ENCODE results near the gene ZNF597.

ZNF597 gene

GRCh38 chr16:3454631-3455147 lies 11.4 kb upstream of the ZNF597 start:
- no peak for DNase-seq (ENCODE audit: low read depth)

GRCh38 chr16:3454093-3454492 lies 10.8 kb upstream of the ZNF597 start:
- no peak for DNase-seq (ENCODE audit: low read depth)

GRCh38 chr16:3444032-3444388 lies 706 bp upstream of the ZNF597 start:
- DNase-seq (ENCODE audit: low read depth): no peak

- DNase-seq (ENCODE audit: low read depth): no peak
Observed at GRCh38 chr16:3439637-3440036, 3.7 kb downstream of the ZNF597 start.

GRCh38 chr16:3434373-3434772 lies 8.9 kb downstream of the ZNF597 start:
- DNase-seq (ENCODE audit: low read depth): no peak

- DNase-seq (ENCODE audit: low read depth): peak; percentile 30
Observed at GRCh38 chr16:3431779-3432219, 11.5 kb downstream of the ZNF597 start.

- DNase-seq (ENCODE audit: low read depth): no peak
Observed at GRCh38 chr16:3413730-3414379, 29.4 kb downstream of the ZNF597 start.

- DNase-seq (ENCODE audit: low read depth): no peak
Observed at GRCh38 chr16:3408561-3409197, 34.6 kb downstream of the ZNF597 start.

GRCh38 chr16:3401719-3402397 lies 41.4 kb downstream of the ZNF597 start:
- no peak for DNase-seq (ENCODE audit: low read depth)

GRCh38 chr16:3400779-3401688 lies 42.3 kb downstream of the ZNF597 start, which contains the start of the genes ZNF174 and ZSCAN32:
ZNF174 (plus strand) TSS chr16:3401215; CDS start chr16:3402005, 790 bp downstream.
ZSCAN32 (minus strand) TSS chr16:3401004; CDS start chr16:3397557, 3,447 bp downstream.
- DNase-seq (ENCODE audit: low read depth): peak; percentile 97

GRCh38 chr16:3400446-3400778 lies 42.9 kb downstream of the ZNF597 start:
- DNase-seq (ENCODE audit: low read depth): no peak

- no peak for DNase-seq (ENCODE audit: low read depth)
Observed at GRCh38 chr16:3389663-3390338, 53.5 kb downstream of the ZNF597 start.

- no peak for DNase-seq (ENCODE audit: low read depth)
Observed at GRCh38 chr16:3388325-3388724, 55.0 kb downstream of the ZNF597 start.

- no peak for DNase-seq (ENCODE audit: low read depth)
Observed at GRCh38 chr16:3383045-3383448, 60.3 kb downstream of the ZNF597 start.
